Stimulated activated CD8-positive, alpha-beta memory T cell treated with anti-CD3 and anti-CD28 coated beads, Interleukin-12 subunit alpha, Interleukin-12 subunit beta, amount 100 ng/mL, for 1 hour (primary cell): Measurements from ENCODE around the gene ALDH3A2.
"Not testable (repeated sequence)": the region's sequence is repeated elsewhere in the genome, so short reads cannot be mapped to it uniquely, and the experiment has no call there.

Experiments used
- DNase-seq: peaks from one replicate; pipeline ENCODE4 v3.0.0-alpha.2; 2020; ENCODE audit warnings: low read depth

ALDH3A2 gene

DNA sequence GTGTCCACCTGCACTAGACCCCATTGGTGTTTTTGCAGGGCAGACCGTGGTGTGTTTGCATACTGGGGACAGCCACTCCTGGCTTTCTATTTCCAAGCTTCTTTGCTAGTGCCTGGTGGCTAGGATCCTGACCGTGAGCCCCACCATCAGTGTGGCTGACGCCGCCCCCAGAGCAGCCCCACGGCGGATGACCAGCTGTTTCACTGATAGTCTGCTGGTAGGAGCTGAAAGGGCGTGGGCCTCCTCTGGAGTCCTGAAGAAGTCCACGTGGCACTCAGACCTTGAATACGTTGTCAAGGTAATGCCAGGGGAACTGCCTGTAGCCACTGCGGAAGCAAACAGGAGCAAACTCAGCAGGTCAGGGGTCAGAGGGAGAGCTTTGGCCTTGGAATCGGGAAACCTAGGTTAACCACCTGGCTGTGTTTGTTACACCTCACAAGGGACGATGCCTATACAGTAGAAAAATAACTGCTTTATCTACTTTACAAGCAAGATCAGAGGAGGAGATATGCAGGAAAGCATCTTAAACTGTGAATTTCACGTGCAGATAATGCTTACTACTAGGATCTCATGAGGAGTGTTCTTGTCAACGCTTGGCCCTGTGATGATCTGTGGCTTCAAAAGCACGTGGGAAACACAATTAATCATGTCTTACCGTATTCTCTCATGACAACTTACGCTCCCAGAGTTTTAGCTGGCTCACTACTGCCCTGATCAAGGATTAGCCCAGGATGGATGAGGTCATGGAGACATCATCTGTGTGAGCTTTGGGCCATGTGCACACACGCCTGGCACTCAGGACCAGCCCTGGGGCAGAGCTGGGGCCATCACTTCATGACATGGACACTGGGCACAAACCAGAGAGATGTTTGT is 30.3 kb downstream of the ALDH3A2 start:
- no peak for DNase-seq

DNA sequence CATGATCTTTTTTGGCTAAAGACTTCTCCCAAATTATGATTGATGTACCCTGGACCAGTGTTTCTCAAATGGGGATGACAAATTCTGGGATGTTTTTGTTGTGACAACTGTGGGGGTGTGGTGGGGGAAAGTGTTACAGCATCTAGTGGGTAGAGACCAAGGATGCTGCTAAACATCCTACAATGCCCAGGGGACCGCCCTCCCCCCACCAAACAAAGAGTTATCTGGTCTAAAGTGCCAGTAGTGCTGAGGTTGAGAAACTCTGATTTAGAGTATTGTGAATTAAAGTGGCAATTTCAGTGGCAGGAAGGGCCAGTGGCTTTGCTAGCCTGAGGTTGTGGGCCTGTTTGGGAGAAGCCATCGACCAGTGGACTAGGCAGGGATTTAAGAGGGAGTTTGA is 34.6 kb downstream of the ALDH3A2 start:
- DNase-seq: no peak

DNA sequence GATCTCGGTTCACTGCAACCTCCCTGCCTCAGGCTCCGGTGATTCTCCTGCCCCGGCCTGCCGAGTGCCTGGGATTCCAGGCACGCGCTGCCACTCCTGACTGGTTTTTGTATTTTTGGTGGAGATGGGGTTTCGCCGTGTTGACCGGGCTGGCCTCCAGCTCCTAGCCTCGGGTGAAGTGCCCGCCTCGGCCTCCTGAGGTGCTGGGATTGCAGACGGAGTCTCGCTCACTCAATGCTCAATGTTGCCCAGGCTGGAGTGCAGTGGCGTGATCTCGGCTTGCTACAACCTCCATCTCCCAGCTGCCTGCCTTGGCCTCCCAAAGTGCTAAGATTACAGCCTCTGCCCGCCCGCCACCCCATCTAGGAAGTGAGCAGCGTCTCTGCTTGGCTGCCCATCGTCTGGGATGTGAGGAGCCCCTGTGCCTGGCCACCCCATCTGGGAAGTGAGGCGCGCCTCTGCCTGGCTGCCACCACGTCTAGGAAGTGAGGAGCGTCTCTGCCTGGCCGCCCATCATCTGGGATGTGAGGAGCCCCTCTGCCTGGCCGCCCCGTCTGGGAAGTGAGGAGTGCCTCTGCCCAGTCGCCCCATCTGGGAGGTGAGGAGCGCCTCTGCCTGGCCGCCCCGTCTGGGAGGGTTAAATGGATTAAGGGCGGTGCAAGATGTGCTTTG is 36.5 kb downstream of the ALDH3A2 start:
- not testable (repeated sequence) for DNase-seq

DNA sequence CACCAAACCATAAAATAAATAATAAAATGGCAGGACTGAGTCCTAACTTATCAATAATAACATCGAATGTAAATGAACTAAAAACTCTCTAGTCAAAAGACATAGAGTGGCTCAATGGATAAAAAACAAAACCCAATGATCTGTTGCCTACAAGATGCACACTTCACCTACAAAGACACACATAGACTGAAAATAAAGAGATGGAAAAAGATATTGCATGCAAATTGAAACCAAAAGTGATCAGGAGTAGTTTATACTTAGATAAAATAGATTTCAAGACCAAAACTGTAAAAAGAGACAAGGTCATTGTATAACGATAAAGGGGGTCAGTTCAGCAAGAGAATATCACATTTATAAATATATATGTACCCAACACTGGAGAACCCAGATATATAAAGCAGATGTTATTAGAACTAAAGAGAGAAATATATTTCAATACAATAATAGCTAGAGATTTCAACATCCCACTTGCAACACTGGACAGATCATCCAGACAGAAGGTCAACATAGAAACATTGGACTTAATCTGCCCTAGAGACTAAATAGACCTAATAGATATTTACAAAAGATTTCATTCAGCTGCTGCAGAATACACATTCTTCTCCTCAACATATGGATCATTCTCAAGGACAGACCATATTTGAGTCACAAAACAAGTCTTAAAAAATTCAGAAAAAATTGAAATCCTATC is 38.0 kb downstream of the ALDH3A2 start:
- DNase-seq: no peak

DNA sequence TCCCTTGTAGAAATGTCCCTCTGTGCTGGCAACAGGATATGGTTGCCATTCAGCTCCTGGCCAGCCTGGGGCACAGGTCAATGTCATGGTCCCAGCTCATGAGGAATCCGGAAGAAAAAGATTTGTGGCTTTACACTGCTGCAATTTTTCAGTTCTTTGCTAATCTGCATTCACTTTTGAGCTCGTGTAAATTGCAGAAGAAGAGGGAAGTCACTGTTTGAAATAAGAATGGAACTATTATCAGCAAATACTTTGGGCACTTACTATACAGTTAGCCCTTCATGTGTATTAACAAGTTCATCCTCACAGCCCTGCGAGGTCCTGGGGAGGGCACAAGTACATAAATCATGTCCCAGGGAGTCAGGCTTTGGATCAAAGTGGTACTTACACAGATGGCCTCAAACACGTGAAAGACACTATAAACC is 53.7 kb downstream of the ALDH3A2 start:
- no peak for DNase-seq

DNA sequence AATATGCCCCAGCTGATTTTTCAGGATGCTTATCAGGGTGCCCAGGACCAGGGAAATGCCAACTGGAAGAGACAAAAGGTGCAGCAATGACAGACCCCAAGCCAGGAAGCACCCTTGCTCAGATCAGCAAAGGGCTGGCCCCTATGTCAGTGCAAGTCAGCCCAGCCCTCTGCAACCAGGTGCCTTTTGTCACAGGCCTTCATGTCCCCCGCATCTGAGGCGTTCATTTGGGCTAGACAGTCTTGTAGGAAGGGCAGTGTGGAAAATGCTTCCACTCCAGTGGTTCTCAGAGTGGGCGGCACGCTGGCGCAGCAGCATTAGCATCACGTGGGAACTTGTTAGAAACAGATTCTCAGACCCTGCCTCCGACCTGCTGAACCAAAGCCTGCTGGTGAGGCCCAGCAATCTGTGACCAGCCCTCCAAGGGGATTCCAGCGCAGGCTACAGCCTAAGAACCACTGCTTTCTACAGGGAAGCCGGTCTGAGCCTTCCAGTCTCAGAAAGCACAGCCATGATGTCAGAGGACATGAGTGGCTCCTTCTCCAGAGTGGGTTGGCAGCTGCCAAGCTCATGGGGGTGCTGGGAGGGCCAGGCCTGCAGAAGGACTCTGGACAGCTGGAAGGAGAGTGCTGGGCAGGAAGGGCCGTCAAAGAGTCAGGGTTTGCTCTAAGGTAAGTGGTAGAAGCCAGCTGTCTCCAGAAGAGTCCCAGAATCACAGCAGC is 54.7 kb downstream of the ALDH3A2 start:
- no peak for DNase-seq

DNA sequence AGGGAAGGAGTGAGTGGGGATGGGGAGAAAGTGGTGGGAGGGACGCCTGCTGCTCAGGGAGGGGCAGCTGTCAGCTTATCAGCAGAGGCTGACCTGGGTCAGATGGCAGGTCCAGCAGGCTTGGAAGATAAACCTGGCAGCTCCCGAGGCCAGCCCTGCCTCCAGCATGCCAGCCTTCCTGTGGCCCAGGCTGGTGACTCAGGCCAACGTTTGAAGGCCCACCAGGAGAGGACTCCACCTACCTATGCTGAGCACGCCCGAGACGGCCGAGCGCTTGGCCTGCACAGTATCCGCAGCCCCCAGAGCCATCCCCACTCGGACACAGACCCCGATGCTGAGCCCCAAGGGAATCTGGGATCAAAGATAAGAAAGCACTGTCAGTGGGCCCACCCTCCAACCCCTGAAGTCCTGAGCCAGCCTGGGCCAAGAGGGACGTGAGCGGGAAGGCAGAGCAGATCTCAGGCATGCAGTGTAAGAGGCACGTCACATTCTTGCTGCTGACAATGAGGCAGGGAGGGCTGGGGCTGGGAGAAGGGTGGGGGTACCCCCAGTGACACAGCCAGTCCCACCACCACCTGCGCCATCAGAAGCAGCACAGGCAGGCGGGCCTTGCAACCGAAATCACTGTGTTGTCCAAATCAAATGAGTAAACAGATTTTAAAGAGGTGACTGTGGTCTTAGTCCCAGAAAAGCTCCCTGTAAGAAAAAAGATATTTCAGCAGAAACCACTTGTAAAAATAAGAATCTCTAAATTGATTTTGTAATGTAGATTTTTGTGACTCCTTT is 55.5 kb downstream of the ALDH3A2 start:
- no peak for DNase-seq

DNA sequence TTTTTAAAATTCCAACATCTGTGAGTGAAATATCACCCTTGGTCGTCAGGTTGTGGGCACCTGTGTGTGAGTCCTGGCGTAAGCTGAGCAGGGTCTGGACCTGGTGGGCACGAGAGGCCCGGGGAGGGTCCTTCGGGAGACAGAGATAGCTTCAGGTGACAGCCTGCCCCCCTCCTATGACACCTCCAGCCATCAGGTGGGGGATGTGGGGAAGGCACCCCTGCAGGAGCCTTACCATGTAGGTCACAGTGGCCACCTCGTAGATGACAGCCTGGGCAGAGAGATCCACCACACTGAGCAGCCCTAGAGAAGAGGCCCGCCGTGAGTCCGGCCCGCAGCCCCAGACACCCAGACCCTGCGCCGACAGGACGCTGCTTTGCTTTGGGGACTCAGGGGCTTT is 56.6 kb downstream of the ALDH3A2 start:
- DNase-seq: no peak

DNA sequence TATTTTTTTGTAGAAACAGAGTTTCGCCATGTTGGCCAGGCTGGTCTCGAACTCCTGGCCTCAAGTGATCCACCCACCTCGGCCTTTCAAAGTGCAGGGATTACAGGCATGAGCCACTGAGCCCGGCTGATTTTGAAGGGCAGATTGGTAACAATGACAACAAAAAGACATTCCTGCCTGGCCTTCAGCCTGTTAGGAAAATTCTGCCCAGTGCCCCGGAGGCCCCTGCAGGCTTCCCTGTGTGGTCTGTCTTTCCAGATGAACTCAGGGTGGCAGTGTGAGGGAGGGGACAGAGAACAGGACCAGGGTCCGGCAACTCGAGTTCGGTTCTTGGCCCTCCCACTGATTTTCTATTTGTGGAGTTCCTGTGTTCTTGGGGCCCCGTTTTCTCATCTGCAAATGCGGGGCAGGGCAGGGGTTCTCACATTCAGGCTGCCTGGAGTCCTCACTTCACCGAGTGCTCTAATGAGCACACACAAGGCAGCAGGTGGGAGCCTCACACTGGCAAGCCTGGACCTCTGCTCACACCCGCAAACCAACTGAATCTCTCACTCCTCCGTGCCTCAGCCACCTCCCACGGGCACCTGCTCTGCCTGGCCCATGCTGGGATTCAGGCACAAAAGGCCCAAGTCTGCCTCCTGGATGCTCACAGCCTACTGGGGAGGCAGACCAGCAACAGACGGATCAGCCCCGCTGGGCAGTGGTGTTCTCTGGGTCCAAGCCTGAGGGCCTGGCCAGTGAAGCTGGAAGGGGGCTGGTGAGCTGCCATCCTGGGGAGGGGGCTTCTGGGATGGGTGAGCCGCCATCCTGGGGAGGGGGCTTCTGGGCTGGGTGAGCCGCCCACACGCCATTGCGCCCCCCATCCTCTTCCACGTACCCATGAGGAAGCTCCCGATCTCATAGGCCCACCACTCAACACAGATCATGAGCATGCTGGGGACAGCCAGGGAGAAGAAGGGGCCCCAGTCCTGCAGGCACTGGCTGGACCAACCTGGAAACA is 57.5 kb downstream of the ALDH3A2 start:
- no peak for DNase-seq

DNA sequence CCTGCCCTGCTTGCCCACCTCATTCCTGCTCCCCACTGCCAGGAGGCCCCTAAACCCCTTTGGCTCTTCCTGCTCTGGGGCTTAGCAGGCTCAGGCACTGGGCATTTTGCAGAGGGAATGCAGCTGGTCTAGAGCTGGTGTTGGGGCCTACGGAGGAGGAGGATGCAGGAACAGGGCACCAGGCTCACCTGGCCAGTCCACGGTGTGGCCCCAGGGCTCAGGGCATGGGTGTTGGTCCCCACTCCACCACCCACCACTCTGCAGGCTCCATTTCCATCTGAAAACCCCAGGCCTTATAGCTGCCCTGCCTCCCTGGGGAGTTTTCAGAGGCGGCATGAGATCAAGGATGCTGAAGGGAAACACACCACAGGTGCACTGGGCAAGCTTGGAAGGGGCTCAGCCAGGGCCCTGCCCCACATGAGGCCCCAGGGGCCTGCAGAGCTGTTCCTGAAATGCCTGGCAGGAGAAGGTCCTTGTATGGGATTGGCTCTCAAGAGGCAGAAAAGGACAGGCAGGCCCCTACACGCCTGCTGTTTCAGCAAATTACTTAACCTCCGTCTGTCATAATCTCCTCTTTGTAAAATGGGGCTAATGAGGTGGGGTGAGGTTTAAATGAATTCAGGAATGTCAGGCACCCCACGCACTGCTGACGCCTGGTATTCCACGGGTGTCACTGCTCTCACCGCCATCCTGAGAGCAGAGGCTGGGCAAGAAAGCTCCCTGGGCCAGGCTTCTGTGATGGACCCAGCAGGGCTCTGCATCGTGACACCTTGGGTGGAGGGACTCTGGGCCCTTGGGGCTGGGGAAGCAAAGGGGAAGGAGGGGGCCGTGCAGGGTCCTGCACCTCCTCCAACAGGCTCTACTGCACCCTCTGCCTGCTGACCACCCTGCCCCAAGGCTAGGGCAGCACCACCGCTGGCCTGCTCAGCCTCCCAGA is 58.5 kb downstream of the ALDH3A2 start:
- no peak for DNase-seq

DNA sequence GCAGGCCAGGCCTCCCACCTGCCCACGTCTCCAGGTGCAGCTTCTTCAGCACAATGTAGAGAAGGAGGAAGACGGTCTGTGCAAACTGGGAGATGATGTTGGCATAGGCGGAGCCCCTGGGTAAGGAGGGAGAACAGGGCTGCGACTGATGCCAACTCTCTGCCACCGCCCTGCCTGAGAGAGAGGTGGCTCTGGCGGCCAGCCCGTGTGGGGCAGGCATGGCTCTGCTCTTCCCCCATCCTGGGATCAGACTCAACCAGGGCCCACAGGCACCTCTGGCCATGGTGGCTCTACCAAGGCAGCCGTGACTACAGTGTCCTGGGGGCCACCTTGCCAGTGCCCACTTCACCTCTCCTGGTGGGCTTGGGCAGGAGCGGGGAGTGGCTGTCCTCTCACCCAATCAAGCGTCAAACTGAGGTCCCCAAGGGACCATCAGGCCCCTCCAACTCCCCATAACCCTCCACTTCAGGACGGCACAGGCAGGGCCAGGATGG is 59.2 kb downstream of the ALDH3A2 start:
- DNase-seq: no peak

DNA sequence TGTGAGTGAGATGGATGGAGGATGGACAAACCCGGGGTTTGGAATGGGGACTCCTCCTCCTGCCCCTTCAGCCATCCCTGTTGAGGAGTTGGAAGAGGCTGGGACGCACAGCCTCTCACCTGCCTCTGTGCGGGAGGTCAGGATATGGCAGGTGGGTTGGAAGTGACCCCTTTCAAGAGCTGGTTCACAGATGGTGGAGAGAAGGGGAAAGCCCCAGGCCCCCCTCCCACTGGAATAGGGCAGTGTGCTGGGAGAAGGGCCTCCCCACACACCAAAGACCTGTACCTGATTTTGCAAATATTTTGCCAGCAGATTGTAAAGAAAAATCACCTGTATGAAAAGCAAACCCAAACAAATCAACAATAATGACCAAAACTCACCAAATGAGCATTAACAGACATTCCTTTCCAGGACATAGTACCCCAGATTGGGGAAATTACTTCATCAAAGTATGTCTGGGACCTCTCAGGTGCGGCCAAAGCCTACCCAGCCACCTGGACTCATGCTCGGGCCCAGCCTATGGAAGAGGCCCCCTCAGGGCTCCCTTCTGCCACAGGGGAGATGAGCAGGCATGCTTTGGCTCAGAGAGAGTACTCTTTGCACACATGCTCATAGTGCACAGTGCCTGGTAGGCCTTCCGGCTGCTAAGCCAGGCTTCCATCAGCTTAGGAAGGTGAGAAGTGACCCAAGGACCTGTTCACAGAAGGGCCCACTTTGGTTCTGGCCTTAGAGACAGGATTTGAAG is 60.1 kb downstream of the ALDH3A2 start:
- no peak for DNase-seq

DNA sequence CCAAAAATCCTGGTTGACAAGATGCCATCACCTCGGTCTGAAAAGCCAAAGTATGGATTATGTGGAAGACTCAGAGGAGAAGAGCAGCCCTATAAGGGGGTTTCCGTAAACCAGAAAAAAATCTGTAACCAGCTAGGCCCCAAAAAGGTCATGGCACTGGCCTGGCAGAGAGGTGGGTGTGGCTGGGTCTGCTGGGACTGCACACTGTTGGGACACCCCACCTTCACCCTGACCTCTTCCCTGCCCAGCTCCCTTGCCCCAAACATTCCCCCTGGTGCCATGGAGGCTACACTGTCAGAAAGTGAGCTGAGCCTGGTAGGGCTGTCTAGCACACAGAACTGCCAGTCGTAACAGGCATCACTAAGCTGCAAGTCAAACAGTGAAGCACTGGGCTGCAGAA is 61.3 kb downstream of the ALDH3A2 start:
- DNase-seq: no peak

DNA sequence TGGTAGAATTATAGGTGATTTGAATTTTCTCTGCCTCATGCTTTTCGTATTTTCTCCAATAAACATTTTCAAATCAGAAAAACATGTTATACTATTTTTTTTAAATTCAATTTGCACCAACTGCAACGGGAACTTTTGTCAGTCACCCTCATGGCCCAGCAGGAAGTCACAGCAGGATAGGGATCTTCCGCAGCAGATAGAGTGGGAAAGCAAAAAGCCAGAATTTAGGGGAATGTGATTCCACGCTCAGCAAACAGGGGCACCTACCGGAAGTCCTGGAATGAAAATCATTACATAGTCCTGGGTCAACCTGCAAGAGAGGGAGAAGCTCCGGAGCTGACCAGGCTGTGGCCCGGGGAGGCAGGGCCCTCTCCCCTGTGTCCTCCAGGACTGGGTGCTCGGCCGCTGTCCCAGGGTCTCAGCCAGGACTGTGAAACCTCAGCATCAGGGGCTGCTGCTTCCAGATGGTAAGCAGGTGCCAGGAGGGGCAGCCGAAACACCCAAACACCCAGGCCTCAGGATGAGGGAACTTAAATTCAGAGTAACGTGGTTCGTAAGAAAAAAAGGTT is 64.0 kb downstream of the ALDH3A2 start:
- DNase-seq: no peak

DNA sequence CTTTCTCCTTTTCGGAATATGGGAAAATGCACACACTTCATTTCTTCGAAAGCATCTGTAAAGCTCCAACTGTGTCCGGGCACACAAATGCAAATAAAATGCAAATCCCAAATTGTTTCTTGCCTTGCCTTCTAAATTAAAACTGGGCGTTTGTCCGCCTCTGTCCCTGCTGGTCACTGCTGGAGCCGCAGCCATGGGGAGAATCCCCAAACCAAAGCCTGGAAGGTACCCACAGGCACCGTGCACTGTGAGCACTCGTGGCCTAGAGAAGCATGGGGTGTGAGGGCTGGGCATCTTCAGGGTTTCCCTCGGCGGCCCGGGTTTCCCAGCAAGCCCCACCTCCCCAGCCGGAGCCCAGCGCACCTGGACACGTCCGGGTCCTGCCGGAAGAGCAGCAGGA is 64.9 kb downstream of the ALDH3A2 start:
- no peak for DNase-seq

DNA sequence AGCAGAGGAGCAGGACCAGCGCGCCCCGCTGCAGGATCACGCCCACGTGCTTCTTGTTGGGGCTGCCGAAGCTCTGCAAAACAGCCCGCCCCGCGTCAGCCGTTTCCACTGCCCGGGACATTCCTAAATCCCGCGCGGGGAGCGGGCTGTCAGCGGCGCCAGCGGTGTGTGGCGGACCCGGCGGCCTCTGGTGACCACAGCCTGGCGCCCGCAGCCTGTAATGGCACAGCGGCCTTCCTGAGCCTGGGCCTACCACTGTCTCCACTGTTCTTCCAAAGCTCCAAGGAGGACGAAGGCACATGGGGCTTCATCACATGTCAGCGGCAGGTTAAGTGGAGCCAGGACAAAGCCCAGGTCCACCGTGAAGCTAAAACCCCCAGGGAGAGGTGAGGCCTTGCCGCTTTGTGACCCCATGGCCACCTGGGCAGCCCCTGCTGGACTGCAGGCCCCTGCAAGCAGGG is 65.4 kb downstream of the ALDH3A2 start:
- no peak for DNase-seq

DNA sequence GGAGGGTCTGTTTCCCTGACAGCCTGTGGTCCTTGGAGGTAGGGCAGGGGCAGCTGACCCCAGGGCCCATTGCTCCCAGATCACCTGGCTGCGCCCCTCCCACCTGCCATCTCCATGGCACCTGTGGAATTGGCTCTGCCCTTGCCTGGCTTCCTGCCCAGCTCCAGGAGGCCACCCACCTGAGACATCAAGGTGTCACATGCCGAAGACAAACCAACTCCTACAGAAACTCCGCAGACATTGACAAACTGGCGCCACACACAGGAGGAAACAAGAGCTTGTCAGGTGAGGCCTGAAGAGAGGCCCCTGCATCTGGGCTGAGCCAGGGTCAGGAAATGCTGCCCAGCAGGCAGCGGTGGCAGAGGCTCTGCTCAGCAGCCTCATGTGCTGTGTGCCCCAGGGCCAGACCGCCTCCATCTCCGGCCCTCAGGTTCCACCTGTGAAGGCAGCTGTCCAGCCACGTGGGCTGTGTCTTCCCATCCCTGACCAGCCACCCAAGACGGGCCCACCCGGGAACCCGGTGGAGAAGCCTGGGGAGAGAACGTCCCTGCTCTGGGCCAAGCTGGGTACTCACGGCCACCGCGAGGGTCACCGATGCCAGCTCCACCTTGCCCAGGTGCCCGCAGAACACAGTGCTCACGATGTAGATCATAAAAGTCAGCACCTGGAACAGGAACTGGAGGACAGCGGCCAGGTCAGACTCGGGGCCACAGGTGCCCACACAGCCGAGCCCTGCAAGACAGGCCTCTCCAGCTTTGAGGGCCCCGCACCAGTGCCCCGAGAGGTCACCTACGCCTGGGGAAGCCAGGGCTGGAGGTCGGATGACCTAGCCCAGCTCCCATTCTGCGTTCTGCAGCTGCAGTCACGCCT is 66.2 kb downstream of the ALDH3A2 start:
- no peak for DNase-seq
